GM21723 (cell line): ENCODE results near the gene GPRC5D.

Source experiments
- ATAC-seq: cut with Tn5 transposase; IDR thresholded peaks from one replicate; pipeline ENCODE4 v1.9.1; 2021; ENCODE audit warnings: mild to moderate bottlenecking, moderate library complexity; ENCODE audit not compliant: unreplicated experiment

The GPRC5D gene

DNA sequence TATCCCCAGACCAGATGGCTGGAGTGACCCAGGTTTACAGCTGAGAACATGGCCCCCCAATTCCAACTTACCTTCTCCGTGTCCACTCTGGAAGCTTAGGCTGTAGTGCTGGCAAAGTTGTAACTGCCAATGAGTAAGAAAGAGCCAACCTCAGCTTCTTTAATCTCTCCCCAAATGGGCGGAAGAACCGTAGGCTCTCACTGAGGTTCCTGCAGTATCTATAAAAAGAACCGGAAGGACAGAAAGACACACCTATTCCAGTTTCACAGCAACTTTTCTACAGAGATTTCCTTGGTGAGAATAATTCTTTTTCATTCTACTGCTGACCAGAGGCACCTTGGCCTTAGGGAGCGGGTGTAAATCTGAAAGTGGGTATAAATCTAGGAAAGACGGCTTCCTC is at the start of gene GPRC5D:
Gene GPRC5D, minus strand, starts transcription at position 135 of the 400 bp plus-strand sequence. CDS start 1,786 bp downstream, outside the sequence.
- ATAC-seq: no peak

DNA sequence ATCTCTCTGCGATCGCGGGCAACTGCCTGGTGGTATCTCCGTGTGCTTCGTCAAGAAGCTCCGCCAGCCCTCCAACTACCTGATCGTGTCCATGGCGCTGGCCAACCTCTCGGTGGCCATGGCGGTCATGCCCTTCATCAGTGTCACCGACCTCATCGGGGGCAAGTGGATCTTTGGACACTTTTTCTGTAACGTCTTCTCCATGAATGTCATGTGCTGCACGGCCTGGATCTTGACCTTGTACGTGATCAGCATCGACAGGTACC is 49.7 kb upstream of the GPRC5D start:
- no peak for ATAC-seq

DNA sequence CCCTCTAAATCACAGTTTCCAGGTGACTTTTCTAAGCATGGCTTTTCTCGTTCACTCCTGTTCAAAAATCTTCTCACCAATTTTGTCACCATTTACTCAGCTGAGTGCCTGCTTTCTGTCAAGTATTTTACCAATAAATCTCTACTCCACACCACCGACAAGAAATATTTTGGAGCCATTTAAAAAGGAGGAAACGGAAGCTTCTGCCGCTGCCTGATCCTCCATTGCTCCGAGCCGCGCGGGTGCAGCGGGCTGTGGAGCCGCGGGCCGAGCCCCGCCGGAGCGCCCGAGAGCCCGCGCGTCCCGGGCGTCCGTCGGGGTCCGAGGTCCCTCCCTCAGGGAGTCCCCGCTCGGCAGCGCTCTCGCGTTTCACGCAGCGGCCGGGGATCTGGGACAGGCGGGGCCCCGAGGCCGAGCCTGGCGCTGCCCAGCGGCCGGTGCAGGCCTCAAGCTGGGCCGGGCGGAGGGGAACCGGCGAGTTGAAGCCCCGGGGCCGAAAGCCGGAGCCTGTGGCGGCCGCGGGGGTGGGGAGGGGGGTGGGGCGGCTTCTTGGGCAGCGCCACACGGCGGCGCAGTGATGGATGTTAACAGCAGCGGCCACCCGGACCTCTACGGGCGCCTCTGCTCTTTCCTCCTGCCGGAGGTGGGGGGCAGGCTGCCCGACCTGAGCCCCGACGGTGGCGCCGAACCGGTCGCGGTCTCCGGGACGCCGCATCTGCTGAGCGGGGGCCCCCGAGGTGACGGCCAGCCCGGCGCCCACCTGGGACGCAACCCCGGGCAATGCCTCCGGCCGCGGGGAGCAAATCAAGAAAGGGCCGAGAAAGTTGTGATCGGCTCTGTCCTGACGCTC is 49.2 kb upstream of the GPRC5D start:
- peak; percentile 33 for ATAC-seq

DNA sequence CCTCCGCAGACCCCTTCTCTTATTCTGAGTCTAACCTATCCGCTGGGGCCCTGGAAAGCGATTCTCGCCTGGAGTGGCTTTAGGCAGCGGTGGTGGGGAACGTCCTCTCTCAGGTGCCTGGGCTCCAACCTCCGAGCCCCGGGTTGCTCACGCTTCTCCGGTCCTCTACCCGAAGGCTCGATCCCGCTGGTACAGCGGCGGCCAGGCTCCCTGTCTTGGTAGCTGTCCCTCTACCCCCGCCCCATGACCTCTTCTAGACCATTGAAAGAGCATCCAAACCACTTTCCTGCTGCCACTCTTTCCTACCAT is 48.6 kb upstream of the GPRC5D start:
- peak; percentile 35 for ATAC-seq

DNA sequence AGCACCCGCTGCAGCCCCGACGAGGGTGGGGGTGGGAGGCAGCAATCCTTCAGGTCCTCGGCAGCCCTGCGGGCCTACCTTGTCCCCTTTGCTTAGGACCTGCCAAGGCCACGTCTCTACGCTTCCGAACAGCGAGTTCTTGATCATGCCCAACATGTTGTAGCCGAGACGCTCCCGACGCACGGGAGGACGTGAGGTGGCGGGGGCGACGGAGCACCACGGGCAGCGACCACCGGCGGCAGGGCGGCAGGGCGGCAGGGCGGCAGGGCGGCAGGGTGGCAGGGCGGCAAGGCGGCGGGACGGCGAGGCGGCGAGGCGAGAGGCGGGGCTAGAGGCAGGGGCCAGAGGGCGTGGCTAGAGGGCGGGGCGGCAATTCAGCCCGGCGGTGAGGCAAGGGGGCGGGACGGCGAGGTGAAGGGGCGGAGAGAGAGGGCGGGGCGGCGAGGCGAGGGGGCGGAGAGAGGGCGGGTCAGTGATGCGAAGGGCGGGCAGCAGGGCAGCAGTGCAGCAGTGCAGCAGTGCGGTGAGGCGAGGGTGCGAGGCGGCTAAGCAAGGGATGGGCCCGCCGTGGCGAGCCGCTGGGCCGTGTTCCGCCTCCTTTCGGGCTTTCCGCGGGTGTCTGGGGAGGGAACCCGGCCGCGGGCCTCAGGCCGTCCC is 48.1 kb upstream of the GPRC5D start, which contains the start of gene HEBP1:
Gene HEBP1, minus strand, starts transcription at position 307 of the 657 bp plus-strand sequence. Its CDS starts 151 bp downstream, at position 156.
- peak; percentile 79 for ATAC-seq

DNA sequence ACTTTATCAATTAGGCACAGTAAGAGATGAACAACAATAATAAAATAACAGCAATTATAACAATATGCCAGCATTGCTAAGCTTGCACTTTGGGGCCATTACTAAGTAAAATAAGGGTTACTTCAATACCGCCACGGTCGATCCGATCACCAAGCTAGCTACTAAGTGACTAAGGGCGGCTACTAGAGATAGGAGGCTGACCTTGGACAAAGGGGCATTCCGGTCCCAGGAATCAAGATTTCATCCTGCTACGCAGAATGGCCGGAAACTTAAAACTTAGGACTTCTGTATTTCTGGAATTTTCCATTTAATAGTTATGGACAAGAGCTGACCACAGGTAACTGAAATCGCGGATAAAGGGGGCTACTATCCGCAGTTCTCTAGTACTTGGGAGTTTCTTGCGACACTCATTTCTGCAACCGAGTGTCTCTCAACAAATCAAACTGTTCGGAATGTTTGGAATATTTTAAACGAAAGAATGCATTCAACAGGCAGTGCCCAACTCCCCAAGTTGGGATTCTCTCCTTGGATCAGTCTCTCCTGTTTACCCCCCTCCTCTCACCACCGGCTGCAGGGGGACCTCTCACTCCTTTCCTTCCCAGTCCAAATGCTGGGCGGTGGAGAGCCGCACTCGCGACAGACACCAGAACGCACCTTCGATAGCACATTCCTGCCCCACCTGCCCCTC is 47.4 kb upstream of the GPRC5D start:
- no peak for ATAC-seq

DNA sequence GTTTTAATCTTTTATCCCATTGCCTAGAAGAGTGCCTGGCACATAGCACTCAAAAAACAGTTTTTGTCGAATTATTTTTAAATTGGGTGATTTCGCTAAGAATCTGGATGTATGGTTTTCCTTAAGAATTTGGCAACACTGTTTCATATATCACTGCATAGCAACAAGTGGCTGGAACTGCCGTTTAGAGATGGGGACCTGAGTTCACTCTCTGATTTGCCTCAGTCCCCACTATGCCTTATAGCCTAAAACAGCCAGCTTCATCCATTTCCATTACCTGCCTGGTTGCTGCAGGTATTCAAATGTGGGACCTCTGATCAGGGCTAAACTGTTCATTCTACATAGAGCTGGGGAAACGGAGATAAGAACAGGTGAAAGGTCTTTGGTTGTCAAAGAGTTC is 46.3 kb upstream of the GPRC5D start:
- no peak for ATAC-seq

DNA sequence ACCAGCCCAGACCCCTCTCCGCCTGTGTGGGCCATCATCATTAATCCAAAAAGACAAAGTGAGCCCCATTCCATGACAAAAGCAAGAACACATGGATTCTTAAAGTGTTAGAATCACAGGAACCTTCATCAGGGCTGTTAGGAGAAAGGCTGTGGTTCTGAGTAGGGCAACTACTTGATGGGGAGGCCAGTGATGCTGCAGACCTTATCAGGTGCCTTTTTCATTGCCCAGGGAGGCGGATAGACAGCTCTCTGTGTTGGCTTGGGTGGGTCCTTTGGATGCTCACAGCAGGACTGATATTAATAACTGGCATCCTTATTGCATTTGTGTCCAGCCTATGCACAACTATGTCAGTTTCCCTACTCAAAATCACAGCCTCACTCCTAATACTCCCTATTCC is 45.8 kb upstream of the GPRC5D start:
- ATAC-seq: no peak

DNA sequence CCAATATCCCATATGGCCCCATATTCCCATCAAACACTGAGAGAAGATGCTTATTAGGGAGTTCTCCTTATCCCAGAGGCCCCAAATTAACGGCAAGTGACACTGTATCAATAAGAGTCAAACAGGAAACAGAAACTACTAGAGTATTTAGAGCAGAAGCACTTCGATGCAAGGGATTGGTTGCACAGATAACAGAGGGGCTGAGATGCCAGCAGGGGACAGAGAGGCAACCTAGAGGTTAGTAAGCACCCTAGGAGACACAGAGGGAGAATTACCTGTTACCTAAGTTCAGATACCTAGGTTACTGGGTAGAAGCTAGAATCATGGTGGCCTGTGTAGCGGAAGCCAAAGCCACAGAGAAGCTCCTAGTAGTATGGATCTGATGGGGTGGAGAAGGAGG is 45.2 kb upstream of the GPRC5D start:
- ATAC-seq: no peak

DNA sequence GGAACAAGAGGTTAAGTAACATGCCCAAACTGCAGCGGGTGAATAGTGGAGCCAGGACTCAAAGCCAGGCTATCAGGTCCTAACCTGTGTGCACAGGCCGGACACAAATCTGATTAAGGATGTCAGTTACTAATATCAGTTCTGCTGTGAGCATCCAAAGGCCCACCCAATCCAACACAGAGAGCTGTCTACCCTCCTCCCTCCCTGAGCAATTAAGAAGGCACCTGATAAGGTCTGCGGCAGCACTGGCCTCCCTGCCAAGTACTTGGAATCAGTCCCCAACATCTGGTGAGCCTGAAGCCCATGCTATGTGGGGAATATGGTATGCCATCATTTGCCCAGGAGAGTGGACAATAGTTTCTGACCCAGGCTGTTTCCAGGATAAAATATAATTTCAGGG is 44.2 kb upstream of the GPRC5D start:
- no peak for ATAC-seq

DNA sequence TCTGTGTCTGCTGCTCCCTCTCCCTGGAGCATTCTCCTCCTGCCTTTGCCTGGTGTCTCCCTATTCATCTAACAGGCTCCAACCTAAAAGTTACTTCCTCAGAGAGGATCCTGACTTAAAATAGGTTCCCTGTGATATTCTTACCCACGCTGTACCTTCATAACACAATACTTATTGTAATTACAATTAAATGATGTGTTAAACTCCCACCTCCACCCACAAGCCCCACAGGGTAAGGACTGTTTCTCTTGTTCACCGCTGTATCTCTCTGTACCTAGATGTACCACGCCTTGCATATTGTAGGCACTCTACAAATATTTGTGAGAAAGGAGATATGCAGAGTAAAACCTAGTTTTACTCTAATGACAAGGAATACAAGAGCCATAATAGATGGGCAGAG is 43.1 kb upstream of the GPRC5D start:
- ATAC-seq: no peak

DNA sequence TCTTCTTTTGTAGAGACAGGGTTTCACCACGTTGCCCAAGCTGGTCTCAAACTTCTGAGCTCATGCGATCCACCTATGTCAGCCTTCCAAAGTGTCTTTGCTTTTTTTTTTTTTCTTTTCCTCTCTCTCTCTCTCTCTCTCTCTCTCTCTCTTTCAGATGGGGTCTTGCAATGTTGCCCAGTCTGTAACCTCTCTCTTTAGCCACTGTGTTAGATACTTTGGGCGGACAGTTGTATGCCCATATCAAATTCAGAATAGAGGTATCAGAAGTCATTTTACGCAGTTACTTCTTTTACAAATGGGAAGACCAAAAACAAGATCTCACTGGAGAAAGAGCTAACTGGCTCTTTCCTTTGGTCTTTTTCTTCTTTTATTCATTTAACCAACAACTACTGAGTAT is 41.4 kb upstream of the GPRC5D start:
- no peak for ATAC-seq

DNA sequence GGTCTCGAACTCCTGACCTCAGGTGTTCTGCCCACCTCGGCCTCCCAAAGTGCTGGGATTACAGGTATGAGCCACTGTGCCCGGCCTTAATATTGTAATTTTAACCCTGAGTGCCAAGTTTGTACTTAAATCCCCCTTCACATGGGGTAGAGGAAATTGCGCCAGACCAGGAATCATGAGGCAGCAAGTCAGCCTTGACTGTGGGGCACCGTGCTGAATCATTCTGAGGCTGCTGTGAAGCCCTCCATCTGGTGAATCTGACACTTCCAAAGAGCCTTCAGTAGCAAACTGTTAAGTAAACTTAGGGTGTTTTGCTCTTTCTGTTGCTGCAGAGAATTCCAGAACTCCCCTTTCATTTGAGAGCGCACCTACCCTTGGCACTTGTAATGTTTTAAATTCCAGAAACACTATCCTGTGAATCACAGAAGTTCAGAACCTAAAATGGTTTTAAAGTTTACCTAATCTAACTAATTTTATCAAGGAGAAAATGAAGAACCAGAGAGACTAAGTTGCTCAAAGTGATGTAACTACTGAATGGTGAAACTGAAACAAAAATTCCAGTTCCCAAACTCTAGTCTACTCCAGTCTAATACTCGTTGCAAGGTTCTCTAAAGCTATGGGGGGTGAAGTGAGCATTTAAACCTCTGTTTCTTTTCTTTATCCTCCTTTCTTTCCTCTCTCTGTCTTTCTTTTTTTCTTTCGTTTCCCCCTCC is 40.6 kb upstream of the GPRC5D start:
- no peak for ATAC-seq

DNA sequence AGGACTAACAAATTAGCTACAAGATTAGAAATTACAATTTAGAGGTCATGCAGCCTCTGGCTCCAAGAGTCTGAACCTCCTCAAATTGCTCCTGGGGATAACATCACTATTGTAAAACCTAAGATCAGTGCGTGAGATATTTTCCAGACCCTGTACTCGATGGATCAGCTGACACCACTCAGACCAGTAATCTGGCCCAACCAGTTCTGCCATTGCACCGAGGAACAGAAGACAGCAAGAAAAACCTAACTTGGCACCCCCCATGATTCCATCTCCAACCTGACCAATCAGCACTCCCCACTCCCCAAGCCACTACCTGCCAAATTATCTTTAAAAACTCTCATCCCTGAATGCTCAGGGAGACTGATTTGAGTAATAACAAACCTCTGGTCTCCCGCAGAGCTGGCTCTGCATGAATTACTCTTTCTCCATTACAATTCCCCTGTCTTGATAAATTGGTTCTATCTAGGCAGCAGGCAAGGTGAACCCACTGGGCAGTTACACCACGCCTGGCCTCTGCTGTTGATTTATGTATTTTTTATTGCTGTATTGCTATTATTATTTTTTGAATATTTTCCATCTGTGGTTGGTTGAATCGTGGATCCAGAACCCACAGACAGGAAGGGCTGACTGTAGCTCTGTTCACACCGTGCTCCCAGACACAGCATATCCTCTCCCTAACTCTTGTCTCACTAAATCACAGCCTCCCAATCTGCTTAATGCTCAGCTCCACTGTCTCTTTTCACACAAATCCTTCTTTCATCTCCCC is 38.9 kb upstream of the GPRC5D start:
- ATAC-seq: no peak

DNA sequence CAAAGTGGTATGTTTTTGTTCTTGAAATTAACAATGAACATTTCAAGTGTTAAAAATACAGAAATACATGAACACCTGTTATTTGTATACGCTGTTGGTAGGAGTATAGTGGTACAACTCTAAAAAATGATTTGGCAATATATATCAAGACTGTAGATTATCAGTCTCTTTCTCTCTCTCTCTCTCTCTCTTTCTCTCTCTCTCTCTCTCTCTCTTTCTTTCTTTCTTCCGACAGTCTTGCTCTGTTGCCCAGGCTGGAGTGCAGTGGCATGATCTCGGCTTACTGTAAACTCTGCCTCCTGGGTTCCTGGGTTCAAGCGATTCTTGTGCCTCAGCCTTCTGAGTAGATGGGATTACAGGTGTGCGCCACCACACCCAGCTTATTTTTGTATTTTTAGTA is 35.5 kb upstream of the GPRC5D start:
- ATAC-seq: no peak

DNA sequence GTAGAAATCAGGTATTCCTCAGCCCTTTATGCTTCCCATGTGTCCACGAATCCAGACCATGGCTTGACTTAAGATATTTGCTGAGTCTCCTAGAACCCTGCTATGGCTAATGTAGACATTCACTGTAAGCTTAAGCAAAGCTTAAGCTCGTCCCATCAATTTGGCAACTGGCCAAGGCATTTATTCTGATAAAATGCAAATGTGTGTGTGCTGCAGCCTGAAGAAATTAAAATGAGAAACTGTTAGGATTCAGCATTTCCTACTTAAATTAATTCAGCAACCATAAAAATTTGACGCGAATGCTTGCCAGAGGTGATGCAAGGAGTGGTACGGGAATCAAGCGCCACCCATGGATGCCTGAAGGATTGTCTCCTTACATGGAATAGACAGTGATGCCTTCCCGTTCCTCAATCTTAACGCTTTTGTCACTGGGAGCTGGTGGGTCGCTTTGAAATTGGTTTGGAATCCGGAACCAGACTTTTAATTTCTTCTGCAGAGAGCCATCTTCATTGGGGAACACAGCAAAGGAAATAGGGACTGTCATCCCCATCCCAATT is 34.9 kb upstream of the GPRC5D start:
- ATAC-seq: no peak

DNA sequence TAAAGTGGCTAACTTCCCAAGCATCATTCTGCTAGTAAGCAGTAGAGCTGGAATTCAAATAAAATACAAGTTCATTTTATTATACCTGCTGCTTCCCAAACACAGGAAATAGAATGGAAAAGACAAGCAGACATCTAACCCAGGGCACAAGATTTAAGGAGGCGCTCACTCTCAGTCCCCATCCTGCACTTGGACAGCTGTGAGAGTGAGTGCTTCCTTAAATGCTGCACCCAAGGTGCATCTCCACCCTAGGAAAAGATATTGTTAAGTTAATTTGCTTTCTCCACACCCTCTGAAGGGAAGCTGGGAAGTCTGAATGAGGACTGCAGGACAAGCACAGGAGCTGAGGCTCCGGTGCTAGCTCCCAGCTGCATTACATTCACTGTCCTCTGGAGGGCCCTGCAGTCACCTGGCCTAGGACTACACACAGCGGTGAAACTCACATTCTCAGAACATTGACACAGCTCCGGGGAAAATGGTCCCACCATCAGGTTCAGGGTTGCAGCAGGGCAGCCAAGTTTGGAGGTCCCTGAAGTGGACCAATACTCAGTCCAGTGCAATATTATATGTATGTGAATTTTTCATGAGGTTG is 33.9 kb upstream of the GPRC5D start:
- ATAC-seq: no peak

DNA sequence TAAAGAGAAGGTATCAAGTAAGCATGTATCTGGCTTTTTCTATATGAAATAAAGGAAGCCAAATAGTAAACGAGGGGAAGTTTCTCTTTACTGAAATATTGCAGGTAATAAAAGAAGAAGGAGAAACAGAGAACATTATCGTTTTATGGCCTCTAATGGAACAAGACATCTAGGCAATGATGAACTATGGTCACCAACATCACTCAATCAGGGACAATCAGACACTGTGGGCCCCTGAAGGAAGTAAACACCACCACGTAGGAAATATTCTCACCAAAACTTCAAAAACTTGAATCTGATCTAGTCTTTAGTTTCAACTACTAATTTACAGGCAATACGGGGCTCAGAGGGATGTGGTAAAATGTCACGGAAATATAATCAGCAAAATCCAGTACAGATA is 32.2 kb upstream of the GPRC5D start:
- ATAC-seq: no peak

DNA sequence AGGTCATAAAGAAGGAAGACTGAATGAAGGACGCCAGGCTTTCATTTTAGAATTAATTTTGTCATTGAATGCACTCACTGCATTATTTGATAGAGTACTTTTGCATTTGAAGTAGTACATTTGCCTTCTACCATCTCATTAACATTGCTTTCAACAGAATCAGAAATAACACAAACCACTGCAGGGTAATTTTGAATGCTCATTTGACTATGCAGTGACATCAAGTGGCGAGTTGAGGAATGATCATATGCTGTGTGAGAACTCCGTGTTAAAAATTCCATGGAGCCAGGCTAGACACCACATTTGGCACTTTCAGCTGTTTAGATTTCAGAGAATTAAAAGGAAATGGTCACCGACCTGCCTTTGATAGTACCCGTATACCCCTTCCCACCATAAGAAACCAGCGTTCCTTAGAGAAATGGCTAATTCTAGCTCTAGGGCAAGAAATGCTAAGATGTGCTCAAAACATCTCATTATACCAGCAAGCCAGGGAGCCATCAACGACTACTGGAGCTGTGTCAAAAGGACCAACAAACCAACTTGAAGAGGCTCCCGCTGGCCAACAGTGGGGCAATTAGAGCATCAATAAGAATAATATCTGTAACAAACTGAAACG is 31.6 kb upstream of the GPRC5D start:
- no peak for ATAC-seq

DNA sequence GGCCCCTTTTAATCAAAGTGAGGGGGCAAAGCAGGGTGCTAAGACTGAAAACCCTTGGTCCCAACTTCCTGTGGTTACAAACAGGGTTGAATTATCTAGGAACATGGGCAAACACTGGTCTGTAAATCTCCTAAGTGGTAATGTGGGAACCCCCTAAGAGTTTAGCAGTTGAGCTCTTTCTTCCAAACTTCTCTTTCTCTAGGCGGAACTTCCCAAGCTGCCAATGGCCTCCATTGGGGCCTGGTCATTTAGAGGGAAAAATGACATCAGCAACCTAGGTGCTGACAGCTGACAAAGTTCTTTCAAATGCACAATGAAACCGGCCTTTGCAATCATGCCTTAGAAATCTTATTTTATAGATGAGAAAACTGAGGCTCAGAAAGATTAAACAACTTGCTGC is 30.4 kb upstream of the GPRC5D start:
- no peak for ATAC-seq
